Endometrial microvascular endothelial cells (primary cell): ENCODE data around the gene MTM1. TPM values are rescaled to one million over a fixed set of nuclear protein-coding genes. Genes with fewer than 3 reads are reported as not detected.

Source experiments
- in situ Hi-C: cut with HindIII; loops from 2 replicates; pipeline ENCODE4 v1.10.0; 2017; ENCODE audit warnings: low sequenced_read_pairs, low pct_unique_long_range_greater_than_20kb; ENCODE audit errors: inconsistent ontology term
- total RNA-seq: library from RNA; depleted of rRNA; stranded (reverse); fragments of >200 nt; gene quantifications from one replicate; pipeline ENCODE4 v1.2.3, GENCODE V29; 2015; ENCODE audit errors: inconsistent ontology term

The MTM1 gene
- total RNA-seq, 1 donor from 2014 or later: 5.4 TPM

- in situ Hi-C loops: no loop called here
Measured at GRCh38 chrX:150643958-150644357, 75.5 kb downstream of the MTM1 start.

- in situ Hi-C loops: no loop called here
Measured at GRCh38 chrX:150644422-150644821, 76.0 kb downstream of the MTM1 start.

GRCh38 chrX:150647331-150647730 lies 78.9 kb downstream of the MTM1 start:
- in situ Hi-C loops: no loop called here

GRCh38 chrX:150648296-150648940 lies 80.0 kb downstream of the MTM1 start:
- in situ Hi-C loops: no loop called here

- in situ Hi-C loops: no loop called here
Measured at GRCh38 chrX:150649096-150649870, 80.9 kb downstream of the MTM1 start.

GRCh38 chrX:150651906-150652305 lies 83.5 kb downstream of the MTM1 start:
- in situ Hi-C loops: no loop called here

GRCh38 chrX:150655788-150656187 lies 87.4 kb downstream of the MTM1 start:
- in situ Hi-C loops: no loop called here

GRCh38 chrX:150663073-150663472 lies 94.7 kb downstream of the MTM1 start:
- in situ Hi-C loops: no loop called here

- in situ Hi-C loops: no loop called here
Measured at GRCh38 chrX:150664290-150664689, 95.9 kb downstream of the MTM1 start.

- in situ Hi-C loops: no loop called here
Measured at GRCh38 chrX:150676221-150676620, 107.8 kb downstream of the MTM1 start.

GRCh38 chrX:150680974-150681373 lies 112.6 kb downstream of the MTM1 start:
- in situ Hi-C loops: no loop called here

- in situ Hi-C loops: no loop called here
Measured at GRCh38 chrX:150683112-150683511, 114.7 kb downstream of the MTM1 start.

- in situ Hi-C loops: no loop called here
Measured at GRCh38 chrX:150683536-150684146, 115.2 kb downstream of the MTM1 start.

- in situ Hi-C loops: no loop called here
Measured at GRCh38 chrX:150688911-150689451, 120.6 kb downstream of the MTM1 start.

- in situ Hi-C loops: no loop called here
Measured at GRCh38 chrX:150690126-150690525, 121.7 kb downstream of the MTM1 start.

GRCh38 chrX:150692296-150692695 lies 123.9 kb downstream of the MTM1 start:
- in situ Hi-C loops: no loop called here

GRCh38 chrX:150692831-150693724 lies 124.7 kb downstream of the MTM1 start, which contains the start of gene MTMR1:
Gene MTMR1, plus strand, starts transcription at chrX:150693396. Its CDS starts 135 bp downstream, at chrX:150693531.
- in situ Hi-C loops: no loop called here

- in situ Hi-C loops: no loop called here
Measured at GRCh38 chrX:150693725-150694574, 125.5 kb downstream of the MTM1 start.
